Fibroblast of lung (primary cell): ENCODE data around the gene NDOR1. TPM values are rescaled to one million over a fixed set of nuclear protein-coding genes. Genes with fewer than 3 reads are reported as not detected.
A peak's percentile ranks its signal among the peaks of the same experiment; 100 is the strongest.

Experiments
- DNase-seq, 2 donors: peaks; one replicate each; pipeline versions ENCODE4 v3.0.0 to v3.0.0-alpha.2; 2010; ENCODE audit warnings: low read depth in 2 of 2
- H2AFZ ChIP-seq: 2 replicates; pipeline ENCODE4 v1.5.1; 2012; ENCODE audit warnings: low read length, control low read depth, inconsistent platforms
- H3K27ac ChIP-seq: 2 replicates; pipeline ENCODE4 v1.5.1; 2011; ENCODE audit warnings: low read length, control low read depth; ENCODE audit not compliant: insufficient read depth
- H3K27me3 ChIP-seq: 2 replicates; pipeline ENCODE4 v1.5.1; 2011; ENCODE audit warnings: mild to moderate bottlenecking, low read length; ENCODE audit not compliant: control insufficient read depth, insufficient read depth
- H3K36me3 ChIP-seq: 2 replicates; pipeline ENCODE4 v1.5.1; 2011; ENCODE audit warnings: low read length; ENCODE audit not compliant: control insufficient read depth, insufficient read depth
- H3K4me1 ChIP-seq: 2 replicates; pipeline ENCODE4 v1.5.1; 2011; ENCODE audit warnings: low read length; ENCODE audit not compliant: control insufficient read depth, insufficient read depth; ENCODE audit errors: extremely low read depth
- H3K4me2 ChIP-seq: 2 replicates; pipeline ENCODE4 v1.5.1; 2011; ENCODE audit warnings: low read length, control low read depth; ENCODE audit not compliant: insufficient read depth; ENCODE audit errors: extremely low read depth
- H3K4me3 ChIP-seq, 4 experiments: fragments of 200-600 bp in 1 of 4; sonication (generic) in 1 of 4; replicated peaks in 1 of 4; 2 replicates each; pipeline ENCODE4 v1.5.1; 2011 to 2016; ENCODE audit warnings: low read length in 4 of 4, low read depth in 3 of 4, mild to moderate bottlenecking in 3 of 4, control low read depth in 2 of 4, inconsistent platforms in 1 of 4, mixed read lengths in 1 of 4; ENCODE audit not compliant: insufficient read depth in 1 of 4; ENCODE audit errors: control extremely low read depth in 1 of 4
- H3K79me2 ChIP-seq: 2 replicates; pipeline ENCODE4 v1.5.1; 2012; ENCODE audit warnings: mild to moderate bottlenecking, low read length, inconsistent platforms; ENCODE audit not compliant: control insufficient read depth, insufficient read depth
- H3K9ac ChIP-seq: 2 replicates; pipeline ENCODE4 v1.5.1; 2011; ENCODE audit warnings: mild to moderate bottlenecking, low read length, control low read depth; ENCODE audit not compliant: insufficient read depth
- H3K9me3 ChIP-seq: 2 replicates; pipeline ENCODE4 v1.5.1; 2012; ENCODE audit warnings: low read depth, low read length; ENCODE audit not compliant: control insufficient read depth, insufficient read depth
- H4K20me1 ChIP-seq: 2 replicates; pipeline ENCODE4 v1.5.1; 2011; ENCODE audit warnings: low read length; ENCODE audit not compliant: control insufficient read depth, insufficient read depth; ENCODE audit errors: extremely low read depth
- CTCF ChIP-seq, 2 donors: IDR thresholded peaks in 1 of 2; conservative IDR thresholded peaks in 1 of 2; 1 replicate in 1 of 2; 2 replicates in 1 of 2; pipeline ENCODE4 v1.5.1; 2011 to 2012; ENCODE audit warnings: low read length in 2 of 2, control low read depth in 1 of 2, inconsistent platforms in 1 of 2, low read depth in 1 of 2, mild to moderate bottlenecking in 1 of 2
- EZH2 ChIP-seq: IDR thresholded peaks from 2 replicates; pipeline ENCODE4 v1.5.1; 2012; ENCODE audit warnings: low read length, control low read depth, mild to moderate bottlenecking; ENCODE audit errors: missing control alignments
- polyA plus RNA-seq, 2 donors: library from polyadenylated mRNA; depleted of rRNA in 1 of 2; stranded (reverse) in 1 of 2; unstranded in 1 of 2; fragments of >200 nt; gene quantifications; 2 replicates each; pipeline ENCODE4 v1.2.1, GENCODE V29; 2011 to 2012; ENCODE audit warnings: missing spikeins in 1 of 2
- total RNA-seq: library from RNA; depleted of rRNA; stranded (reverse); fragments of >200 nt; gene quantifications from 2 replicates; pipeline ENCODE4 v1.2.1, GENCODE V29; 2014

NDOR1 gene
- total and polyA plus RNA-seq, 2 donors (not counting 1 experiment from before 2014, with no cell fraction given): 2.4 to 3.1 TPM

DNA sequence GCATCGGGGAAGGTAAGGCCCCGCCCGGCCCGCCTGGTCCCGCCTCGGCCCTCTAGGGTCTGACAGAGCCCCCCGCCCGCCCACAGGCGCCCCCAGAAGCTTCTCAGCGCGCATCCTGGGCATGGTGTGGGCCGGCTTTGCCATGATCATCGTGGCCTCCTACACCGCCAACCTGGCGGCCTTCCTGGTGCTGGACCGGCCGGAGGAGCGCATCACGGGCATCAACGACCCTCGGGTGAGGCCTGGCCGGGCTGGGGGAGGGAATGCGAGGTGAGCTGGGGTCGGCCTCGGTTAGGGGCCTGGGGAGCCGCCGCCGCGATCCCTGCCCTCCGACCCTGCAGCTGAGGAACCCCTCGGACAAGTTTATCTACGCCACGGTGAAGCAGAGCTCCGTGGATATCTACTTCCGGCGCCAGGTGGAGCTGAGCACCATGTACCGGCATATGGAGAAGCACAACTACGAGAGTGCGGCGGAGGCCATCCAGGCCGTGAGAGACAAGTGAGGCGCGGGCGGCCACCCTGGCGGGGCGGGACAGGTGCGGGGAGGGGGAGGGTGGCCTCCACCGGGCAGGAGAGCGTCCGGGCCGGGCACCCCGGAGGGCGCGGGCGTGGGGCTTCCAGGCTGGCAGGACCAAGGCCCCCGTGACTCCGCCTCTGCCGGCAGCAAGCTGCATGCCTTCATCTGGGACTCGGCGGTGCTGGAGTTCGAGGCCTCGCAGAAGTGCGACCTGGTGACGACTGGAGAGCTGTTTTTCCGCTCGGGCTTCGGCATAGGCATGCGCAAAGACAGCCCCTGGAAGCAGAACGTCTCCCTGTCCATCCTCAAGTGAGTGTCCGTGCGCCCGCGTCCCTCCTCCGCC is 42.8 kb upstream of the NDOR1 start:
- Histone ChIP-seq H4K20me1 (no peaks in the 10 kb centered on the region), H3K79me2 (no peaks in the 10 kb centered on the region), H3K4me1 (no peaks in the 10 kb centered on the region), H3K4me2 (peak overlapping the region; percentile 59), H3K27me3 (peaks cover 44% of the 10 kb centered on the region), H3K9me3 (no peaks in the 10 kb centered on the region), H3K9ac (no peak overlapping the region), H3K27ac (no peak overlapping the region), H3K4me3 (peak overlapping the region in 2 of 4 experiments; percentile 7 to 17), H3K36me3 (no peaks in the 10 kb centered on the region), H2AFZ (peak overlapping the region; percentile 30)
- DNase-seq: no peak
- no peak for TF ChIP-seq CTCF (conservative IDR thresholded peaks at IDR 0.05 in 1 of 2, IDR thresholded peaks at IDR 0.05 in 1 of 2; ENCODE audit: low read depth in 1 of 2, low read length in 2 of 2)
- peak; percentile 89 for TF ChIP-seq EZH2

GRCh38 chr9:137163365-137163715 is 42.2 kb upstream of the NDOR1 start:
- peak overlapping the region in 2 of 4 experiments; percentile 7 to 17 for H3K4me3 ChIP-seq
- peaks cover 46% of the 10 kb centered on the region for H3K27me3 ChIP-seq
- no peaks in the 10 kb centered on the region for H3K4me1 ChIP-seq
- H3K36me3 ChIP-seq: no peaks in the 10 kb centered on the region
- peak overlapping the region; percentile 59 for H3K4me2 ChIP-seq
- no peaks in the 10 kb centered on the region for H3K9me3 ChIP-seq
- DNase-seq: no peak
- TF ChIP-seq EZH2: peak; percentile 15
- TF ChIP-seq CTCF (conservative IDR thresholded peaks at IDR 0.05 in 1 of 2, IDR thresholded peaks at IDR 0.05 in 1 of 2; ENCODE audit: low read depth in 1 of 2, low read length in 2 of 2): no peak
- no peaks in the 10 kb centered on the region for H4K20me1 ChIP-seq
- H3K27ac ChIP-seq: no peak overlapping the region
- H3K9ac ChIP-seq: no peak overlapping the region
- H2AFZ ChIP-seq: peak overlapping the region; percentile 30
- no peaks in the 10 kb centered on the region for H3K79me2 ChIP-seq

DNA sequence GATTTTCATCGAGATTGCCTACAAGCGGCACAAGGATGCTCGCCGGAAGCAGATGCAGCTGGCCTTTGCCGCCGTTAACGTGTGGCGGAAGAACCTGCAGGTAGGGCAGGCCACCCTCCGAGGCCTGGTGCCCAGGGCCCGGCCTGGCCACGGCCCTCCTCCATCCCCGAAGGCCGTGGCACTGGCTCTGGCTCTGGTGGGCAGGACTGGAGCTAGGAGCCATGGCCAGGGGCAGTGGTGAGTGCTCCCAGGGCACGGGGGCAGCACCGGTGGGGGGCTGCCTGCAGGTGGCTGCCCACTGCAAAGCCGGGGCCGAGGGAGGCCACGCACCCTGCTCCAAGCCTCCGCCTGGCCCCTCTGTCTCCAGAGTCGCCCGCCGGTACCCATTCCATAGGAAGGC is 41.7 kb upstream of the NDOR1 start:
- Histone ChIP-seq H3K27ac (no peak overlapping the region), H3K4me1 (no peaks in the 10 kb centered on the region), H3K4me2 (no peak overlapping the region), H3K27me3 (peaks cover 43% of the 10 kb centered on the region), H3K9me3 (no peaks in the 10 kb centered on the region), H3K9ac (no peak overlapping the region), H4K20me1 (no peaks in the 10 kb centered on the region), H2AFZ (no peak overlapping the region), H3K79me2 (no peaks in the 10 kb centered on the region), H3K4me3 (no peak overlapping the region), H3K36me3 (no peaks in the 10 kb centered on the region)
- no peak for DNase-seq
- TF ChIP-seq CTCF (conservative IDR thresholded peaks at IDR 0.05 in 1 of 2, IDR thresholded peaks at IDR 0.05 in 1 of 2; ENCODE audit: low read depth in 1 of 2, low read length in 2 of 2): no peak
- no peak for TF ChIP-seq EZH2
